ENCODE results near the gene TXNDC8. TPM values are rescaled to one million over a fixed set of nuclear protein-coding genes. Genes with fewer than 3 reads are reported as not detected.

TXNDC8 gene
- total RNA-seq, 2 donors from 2014 or later, result not detected

- peaks cover 37% of the 10 kb centered on the region for H3K4me1 Mint-ChIP-seq
- no peak for ATAC-seq (replicated peaks)
- H3K4me3 Mint-ChIP-seq, result peak overlapping the region; percentile 96
- no peaks in the 10 kb centered on the region for H3K9me3 Mint-ChIP-seq
- no peaks in the 10 kb centered on the region for H3K27me3 Mint-ChIP-seq
- H3K36me3 Mint-ChIP-seq (ENCODE audit: low read depth), result peaks cover 9% of the 10 kb centered on the region
- peak overlapping the region; percentile 96 for H3K27ac Mint-ChIP-seq
Observed at GRCh38 chr9:110254500-110254899, 83.2 kb downstream of the TXNDC8 start.

Other genes with a start within 250 kb of the TXNDC8 start
- gene C9orf152, start 129.7 kb downstream of the TXNDC8 start, total RNA-seq, result not detected
- 100 to 1,000 TPM; 349 to 627 TPM for gene TXN, start 81.4 kb downstream of the TXNDC8 start, total RNA-seq
- under 1 TPM; 0.11 to 0.13 TPM for gene SVEP1, start 241.9 kb upstream of the TXNDC8 start, total RNA-seq

Data from activated T-helper 17 cell treated with anti-CD3 and anti-CD28 coated beads, Interleukin-2, amount 50 U/mL, for 72 hours (primary cell).